HT-29 (cell line): ENCODE data around the gene AUP1. TPM values are rescaled to one million over a fixed set of nuclear protein-coding genes. Genes with fewer than 3 reads are reported as not detected.

Experiments
- DNase-seq: peaks from one replicate; pipeline ENCODE4 v3.0.0-alpha.2; 2015; ENCODE audit warnings: low spot score
- total RNA-seq: library from RNA; depleted of rRNA; stranded (reverse); fragments of >200 nt; shearing (Covaris generic); gene quantifications from 2 replicates; pipeline ENCODE4 v1.2.3, GENCODE V29; 2014

Gene AUP1
- total RNA-seq, 1 experiment from 2014 or later = 224 TPM

DNA sequence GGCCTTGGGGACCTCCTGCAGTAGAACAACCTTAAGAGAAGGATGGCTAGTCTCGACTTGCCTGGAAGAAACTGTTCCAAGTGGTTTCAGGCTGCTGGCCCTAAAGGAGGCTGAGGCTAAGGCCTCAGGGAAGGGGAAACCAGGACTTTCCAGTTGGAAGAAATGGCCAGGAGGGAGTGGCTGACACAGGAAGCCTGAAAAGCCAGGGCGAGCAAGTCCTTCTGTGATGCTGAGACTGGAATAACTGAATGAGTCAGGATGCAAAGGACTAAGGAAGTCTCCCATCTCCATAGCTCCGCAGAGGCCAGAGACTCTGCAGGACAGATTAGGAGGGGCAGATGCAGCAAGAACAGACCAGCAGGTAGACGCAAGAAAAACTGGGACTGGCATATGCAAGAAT is 7.6 kb upstream of the AUP1 start:
- DNase-seq = no peak

- DNase-seq = no peak
Measured at GRCh38 chr2:74536166-74536950, 6.9 kb upstream of the AUP1 start.

- no peak for DNase-seq
Measured at GRCh38 chr2:74535440-74535965, 6.0 kb upstream of the AUP1 start.

- DNase-seq = no peak
Measured at GRCh38 chr2:74534411-74534810, 4.9 kb upstream of the AUP1 start.

DNA sequence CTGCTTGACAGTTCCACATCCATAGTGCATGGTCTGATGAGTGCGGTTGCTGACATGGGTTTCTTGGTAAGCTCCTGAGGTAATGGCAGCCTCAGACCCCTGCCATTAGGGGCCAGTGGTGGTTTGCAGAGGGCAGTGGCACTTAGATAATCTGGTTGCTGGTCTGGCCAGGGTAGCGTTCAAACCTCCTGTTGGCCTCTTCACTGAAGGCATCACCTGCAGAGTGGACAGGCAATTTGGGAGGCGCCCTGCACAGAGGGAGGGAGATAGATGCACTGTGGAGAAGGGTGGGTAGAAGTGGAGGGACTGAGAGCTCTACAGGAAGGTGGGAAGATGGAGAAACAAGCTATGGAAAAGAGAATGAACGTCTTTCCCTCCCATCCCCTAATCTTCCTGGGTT is 4.0 kb upstream of the AUP1 start:
- no peak for DNase-seq

DNA sequence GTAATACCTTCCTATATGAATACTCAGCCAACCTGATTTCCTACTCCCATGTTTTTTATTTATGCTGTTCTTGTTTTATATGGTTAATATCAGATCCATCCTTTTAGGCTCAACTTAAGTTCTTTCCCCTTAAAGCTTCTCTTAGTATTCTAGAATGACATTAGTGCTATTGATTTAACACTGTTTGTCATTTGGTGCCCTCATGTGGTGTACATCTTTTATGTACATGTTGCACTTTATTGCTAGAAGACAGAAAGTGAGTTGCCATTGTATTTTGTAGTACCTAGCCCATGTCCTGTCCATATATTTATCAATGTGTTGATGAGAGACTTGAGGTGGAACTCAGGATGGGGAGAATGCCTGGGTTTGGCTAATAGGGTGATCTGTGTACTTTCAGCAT is 2.7 kb upstream of the AUP1 start:
- peak; percentile 62 for DNase-seq

GRCh38 chr2:74531666-74532065 is 2.2 kb upstream of the AUP1 start:
- no peak for DNase-seq

DNA sequence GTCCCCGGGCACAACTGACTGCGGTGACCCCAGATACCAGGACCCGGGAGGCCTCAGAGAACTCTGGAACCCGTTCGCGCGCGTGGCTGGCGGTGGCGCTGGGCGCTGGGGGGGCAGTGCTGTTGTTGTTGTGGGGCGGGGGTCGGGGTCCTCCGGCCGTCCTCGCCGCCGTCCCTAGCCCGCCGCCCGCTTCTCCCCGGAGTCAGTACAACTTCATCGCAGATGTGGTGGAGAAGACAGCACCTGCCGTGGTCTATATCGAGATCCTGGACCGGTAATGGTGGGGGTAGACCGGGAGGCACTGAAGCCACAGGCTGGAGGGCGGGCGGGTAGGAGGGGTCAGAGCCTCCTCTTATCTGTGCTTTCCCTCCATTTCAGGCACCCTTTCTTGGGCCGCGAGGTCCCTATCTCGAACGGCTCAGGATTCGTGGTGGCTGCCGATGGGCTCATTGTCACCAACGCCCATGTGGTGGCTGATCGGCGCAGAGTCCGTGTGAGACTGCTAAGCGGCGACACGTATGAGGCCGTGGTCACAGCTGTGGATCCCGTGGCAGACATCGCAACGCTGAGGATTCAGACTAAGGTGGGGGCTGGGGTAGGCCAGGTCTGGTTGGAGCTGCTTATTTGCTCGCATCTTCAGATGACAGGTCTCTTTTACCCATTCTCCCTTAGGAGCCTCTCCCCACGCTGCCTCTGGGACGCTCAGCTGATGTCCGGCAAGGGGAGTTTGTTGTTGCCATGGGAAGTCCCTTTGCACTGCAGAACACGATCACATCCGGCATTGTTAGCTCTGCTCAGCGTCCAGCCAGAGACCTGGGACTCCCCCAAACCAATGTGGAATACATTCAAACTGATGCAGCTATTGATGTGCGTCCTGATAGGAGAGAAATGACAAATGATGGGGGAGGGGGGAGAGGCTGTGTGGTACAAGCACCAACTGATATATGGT is 1.0 kb upstream of the AUP1 start:
- peak; percentile 36 for DNase-seq

DNA sequence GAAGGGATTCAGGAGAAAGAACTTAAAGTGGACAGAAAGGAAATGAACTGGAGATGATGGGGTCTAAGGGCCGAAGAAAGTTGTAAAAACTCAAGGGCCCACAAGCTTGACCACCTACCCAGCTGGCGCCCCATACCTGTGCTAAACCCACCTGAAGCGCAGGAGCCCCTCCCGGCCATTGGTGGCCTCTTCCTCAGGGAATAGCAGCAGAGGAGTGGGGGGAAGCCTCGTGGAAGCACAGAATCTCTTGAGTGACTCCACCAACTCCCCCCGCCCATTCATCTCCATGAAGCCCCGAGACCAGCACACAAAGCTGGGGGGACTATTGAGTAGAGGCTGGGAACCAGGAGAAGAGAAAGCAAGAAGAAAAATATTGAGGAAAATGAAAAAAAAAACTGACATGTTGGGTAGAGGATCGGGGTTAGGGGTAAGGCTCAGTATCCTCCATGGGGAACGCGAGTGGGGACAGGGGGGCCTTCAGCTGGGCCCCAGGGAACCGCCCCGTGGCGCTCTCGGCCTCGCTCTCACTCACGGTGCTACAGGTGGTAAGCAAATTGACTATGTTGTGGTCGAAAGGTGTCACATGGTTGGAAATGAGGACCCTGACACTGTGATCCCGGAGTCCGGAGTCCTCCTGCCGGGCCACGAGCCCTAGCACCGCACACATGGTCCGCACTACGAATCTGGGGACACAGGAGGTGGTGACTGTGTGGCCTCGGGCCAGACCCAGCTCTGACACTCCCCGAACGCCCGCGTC is 728 bp downstream of the AUP1 start:
- DNase-seq = no peak

DNA sequence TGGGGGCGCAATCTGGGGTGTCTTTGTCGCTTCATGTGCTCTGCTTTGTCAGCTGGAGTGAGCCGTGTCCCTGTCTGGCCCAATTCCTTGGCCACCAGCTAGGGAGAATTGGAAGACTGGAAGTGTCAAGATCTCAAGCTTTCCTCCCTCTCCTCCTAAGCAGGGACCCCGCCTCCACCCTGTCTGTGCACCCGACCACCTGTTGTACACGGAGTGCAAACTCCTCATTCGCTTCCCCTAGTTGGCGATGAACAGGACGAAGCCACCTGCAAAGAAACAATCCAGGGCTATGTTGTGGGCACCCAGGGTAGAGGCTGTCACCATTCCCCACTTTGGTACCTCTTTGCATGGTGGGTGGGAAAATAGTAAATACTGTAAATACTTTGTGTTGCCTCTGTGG is 1.8 kb downstream of the AUP1 start:
- DNase-seq = no peak

DNA sequence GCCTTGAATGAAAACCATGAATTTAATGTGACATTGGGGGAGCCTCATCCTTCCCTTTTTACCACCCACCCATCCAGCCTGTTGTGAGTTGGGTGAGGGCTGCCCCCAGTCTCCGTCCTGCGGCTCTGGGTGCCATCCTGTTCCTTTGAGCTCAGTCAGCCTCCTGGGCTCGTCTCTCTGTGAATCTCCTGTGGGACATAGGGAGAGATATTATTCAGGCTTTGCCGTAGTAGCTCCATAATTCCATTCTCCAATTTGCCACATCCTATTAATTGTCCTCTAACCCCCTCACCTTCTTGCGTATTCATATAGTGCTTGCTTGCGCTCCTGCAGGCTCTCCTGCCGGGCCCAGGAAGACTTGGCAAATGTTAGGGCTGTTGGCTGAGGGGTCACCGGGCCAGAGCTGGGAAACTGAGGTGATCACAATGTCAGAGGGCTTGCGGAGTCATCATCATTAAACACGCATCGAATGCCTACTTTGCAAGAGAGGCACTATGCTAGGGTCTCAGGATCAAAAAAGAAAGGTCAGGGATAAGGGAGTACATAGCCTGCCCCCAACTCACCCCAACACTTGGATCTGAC is 2.8 kb downstream of the AUP1 start:
- DNase-seq = no peak

DNA sequence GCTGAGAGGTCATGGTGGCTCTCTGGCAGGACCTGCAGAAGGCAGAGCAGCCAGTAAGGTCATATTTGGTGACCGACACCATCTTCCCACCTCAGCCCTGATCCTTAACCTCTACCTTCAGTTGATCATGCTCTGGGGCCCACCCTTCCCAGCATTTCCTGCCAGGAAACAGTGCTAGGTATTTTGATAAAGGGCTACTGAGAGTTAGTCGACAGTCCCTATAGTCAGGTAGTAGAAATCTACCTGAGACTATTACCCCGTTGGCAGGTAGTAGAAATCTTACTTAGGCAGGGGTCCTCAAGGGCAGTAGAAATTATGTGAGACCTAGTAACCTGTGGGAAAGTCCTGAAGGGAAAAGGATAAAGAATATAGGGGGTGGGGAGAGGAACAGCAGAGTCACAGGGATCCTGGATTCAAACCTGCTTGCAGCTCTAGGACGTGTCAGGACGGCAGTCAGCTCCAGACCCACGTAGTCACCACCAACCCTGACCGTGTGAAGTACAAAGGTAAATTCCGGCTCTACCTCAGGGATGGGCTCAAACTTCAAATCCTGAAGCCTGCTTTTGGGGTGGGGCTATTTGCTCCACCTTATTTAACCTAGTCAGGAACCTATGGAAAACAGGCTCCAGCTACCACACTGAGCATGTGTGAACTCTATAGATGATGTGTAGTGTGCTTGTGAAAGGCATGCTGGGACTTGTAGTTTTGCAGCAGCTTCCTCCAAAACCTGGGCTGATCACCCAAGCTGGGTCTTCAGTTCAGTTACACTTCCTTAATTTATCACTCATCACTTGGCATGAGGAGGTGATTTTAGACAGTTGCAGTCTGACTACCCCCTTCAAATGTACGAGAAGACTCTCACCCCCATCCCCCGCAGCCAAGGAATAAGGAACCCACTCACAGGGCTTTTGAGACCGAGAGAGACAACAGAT is 3.5 kb downstream of the AUP1 start, which contains the start of gene DQX1:
TSS of gene DQX1 (minus strand) at position 515 of the 932 bp plus-strand sequence. CDS start at position 13, 502 bp downstream.
- DNase-seq = peak; percentile 61

GRCh38 chr2:74524955-74525716 is 4.4 kb downstream of the AUP1 start:
- DNase-seq = no peak

DNA sequence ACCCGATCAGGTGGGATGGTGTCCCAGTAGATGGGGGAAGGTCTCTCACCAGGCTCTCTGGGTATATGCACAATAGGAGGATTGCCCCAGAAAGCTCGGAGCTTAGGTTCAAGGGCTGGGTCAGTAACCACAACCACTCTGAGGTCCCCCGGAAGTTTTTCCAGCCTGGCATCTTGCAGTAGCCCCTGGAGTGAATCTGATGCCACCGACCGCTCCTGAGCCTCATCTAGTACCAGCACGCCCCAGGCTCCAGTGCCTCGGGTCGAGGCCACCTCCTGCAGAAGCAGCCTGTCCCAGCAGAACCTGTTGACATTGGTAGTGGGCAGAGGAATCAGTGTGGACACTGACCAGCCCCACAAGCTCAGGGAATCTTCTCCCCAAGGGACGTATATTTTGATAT is 5.5 kb downstream of the AUP1 start:
- DNase-seq = no peak

DNA sequence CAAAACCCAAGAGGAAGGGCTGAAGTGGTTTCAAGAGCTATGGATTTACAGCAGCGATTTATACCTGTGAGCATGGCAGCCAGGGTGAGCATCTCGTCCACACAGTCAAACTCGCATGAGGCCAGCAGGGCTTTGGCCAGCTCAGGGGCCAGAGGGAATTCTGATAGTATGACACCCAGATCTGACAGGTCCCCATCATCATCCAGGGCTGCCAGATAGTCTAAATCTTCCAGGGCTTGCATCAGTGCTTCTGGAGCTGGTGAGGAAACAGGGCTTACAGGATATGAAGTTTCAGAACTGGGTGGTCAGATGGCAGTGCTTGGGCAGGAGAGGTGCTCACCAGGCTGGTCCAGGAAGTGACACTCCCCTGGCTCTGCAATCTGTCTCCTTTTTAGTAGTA is 7.0 kb downstream of the AUP1 start:
- no peak for DNase-seq

DNA sequence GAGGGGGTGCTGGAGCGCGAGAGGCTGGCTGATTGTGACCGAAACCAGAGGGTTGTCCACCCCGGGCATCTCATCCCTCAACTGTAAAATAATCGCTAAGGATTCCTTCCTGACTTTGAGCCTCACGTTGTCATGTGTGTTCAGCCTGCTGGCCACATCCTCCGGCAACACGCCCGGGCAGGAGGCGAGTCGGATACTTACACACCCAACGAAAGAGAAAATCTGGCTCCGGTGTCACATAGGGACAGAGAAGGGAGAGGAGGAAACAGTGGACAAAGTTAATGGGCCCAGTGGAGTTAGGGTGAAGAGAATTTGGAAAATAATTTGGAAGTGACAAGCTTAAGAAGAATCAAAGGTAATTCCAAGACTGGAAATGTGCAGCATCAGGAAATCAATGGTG is 12.9 kb downstream of the AUP1 start:
- no peak for DNase-seq

DNA sequence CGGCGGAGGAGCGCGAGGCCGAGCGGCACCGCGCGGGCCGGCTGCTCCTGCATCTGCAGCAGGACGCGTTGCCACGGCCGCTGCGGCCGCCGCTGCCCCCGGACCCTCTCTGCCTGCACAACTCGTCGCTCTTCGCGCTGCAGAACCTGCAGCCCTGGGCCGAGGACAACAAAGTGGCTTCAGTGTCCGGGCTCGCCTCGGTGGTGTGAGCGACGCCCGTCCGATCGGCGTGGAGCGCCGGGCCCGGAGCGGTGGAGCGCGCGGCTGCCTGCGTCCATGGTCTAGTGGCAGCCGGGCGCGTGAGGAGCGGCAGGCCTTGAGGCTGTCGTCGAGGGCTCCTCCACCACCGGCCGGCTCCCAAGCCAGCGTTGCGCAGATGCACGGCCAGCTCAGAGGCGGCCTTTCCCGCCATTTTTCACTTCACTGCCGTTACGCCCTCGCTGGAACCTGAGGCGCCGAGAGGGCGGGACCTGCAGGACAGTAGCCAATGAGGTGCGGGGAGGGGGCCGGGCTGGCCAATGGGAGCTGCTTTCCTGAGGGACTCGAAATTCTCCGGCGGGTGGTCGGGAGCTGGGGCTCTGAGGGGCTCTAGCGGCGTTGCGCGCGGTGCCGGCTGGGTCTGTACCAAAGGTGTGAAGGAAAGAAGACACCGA is 13.4 kb downstream of the AUP1 start:
- no peak for DNase-seq

DNA sequence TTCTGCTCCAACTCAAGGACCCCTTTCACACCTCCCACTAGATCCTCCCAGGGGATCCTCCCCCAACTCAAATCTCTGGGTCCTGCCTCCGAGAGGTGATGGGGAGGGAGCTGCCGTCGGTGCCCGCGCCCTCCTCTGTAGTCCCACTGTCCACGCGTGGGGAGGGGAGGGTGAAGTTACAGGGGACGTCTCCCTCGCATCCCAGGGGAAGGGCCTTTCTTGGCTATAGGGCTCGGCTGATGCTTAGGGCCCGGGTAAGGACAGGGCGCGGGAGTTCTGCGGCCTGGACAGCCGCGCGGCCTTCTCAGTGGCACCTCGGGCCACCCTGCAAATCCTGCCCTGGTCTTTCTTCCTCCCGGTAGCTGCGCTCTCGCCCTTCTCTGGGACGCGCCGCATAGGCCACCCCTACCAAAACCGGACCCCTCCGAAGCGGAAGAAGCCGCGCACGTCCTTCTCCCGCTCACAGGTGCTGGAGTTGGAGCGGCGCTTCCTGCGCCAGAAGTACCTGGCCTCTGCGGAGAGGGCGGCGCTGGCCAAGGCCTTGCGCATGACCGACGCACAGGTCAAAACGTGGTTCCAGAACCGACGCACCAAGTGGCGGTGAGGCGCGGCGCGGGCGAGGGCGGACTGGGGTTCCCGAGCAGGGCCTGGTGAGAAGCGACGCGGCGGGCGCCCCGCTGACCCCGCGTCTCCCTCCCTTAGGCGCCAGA is 14.1 kb downstream of the AUP1 start:
- DNase-seq = no peak
